Thyroid gland (tissue), 4 donors: ENCODE data around the gene EPB41. TPM values are rescaled to one million over a fixed set of nuclear protein-coding genes. Genes with fewer than 3 reads are reported as not detected.
A peak's percentile ranks its signal among the peaks of the same experiment; 100 is the strongest.
"Not testable (repeated sequence)": the region's sequence is repeated elsewhere in the genome, so short reads cannot be mapped to it uniquely, and the experiment has no call there.

Experiments
- DNase-seq, 2 donors: peaks; one replicate each; pipeline ENCODE4 v3.0.0-alpha.2; 2019
- H3K27ac ChIP-seq, 3 donors: fragments of 200-600 bp; sonication (generic); 1 replicate in 2 of 3; 2 replicates in 1 of 3; pipeline ENCODE4 v1.5.1; 2016 to 2019; ENCODE audit warnings: mild to moderate bottlenecking in 1 of 3, moderate library complexity in 1 of 3
- H3K27me3 ChIP-seq: fragments of 200-600 bp; sonication (generic); one replicate; pipeline ENCODE4 v1.5.1; 2019
- H3K36me3 ChIP-seq, 2 donors: fragments of 200-600 bp; sonication (generic); one replicate each; pipeline ENCODE4 v1.5.1; 2016 to 2019
- H3K4me1 ChIP-seq, 2 donors: fragments of 200-600 bp; sonication (generic); one replicate each; pipeline ENCODE4 v1.5.1; 2017 to 2019
- H3K4me3 ChIP-seq, 3 donors: fragments of 200-600 bp; sonication (generic); replicated peaks in 1 of 3; 1 replicate in 2 of 3; 2 replicates in 1 of 3; pipeline ENCODE4 v1.5.1; 2016; ENCODE audit warnings: mild to moderate bottlenecking in 1 of 3
- H3K9me3 ChIP-seq: fragments of 200-600 bp; sonication (generic); one replicate; pipeline ENCODE4 v1.5.1; 2017
- CTCF ChIP-seq, 6 experiments: fragments of 200-600 bp in 3 of 6; fragments of 450-650 bp in 3 of 6; sonication (generic) in 3 of 6; IDR thresholded peaks; one replicate each; pipeline ENCODE4 v1.5.1; 2016 to 2019; ENCODE audit warnings: antibody characterized with exemption in 6 of 6, mild to moderate bottlenecking in 2 of 6, inconsistent platforms in 1 of 6, moderate library complexity in 1 of 6
- POLR2A ChIP-seq, 2 donors: fragments of 450-650 bp; IDR thresholded peaks; one replicate each; pipeline ENCODE4 v1.6.1; 2017; ENCODE audit warnings: antibody characterized with exemption in 2 of 2, mild to moderate bottlenecking in 2 of 2, moderate library complexity in 1 of 2
- WGBS, 2 donors: methylation state at CpG; one replicate each; pipeline ENCODE4 v1.1.5; 2017; 5-methylcytosine and 5-hydroxymethylcytosine counted together
- intact Hi-C: fragments of 100-400 bp; cut with DNase I; formaldehyde crosslinking; loops from one replicate; pipeline ENCODE4 v1.15.1; 2023
- total RNA-seq, 4 donors: library from RNA; depleted of rRNA; stranded (reverse); fragments of >200 nt; gene quantifications; one replicate each; pipeline ENCODE4 v1.2.3, GENCODE V29; 2016

EPB41 gene
- total RNA-seq, 4 donors from 2014 or later, result 59.7 to 102 (median 80.2) TPM

- Histone ChIP-seq H3K4me3 (no peak overlapping the region), H3K9me3 (no peaks in the 10 kb centered on the region), H3K27me3 (no peaks in the 10 kb centered on the region), H3K36me3 (no peaks in the 10 kb centered on the region), H3K4me1 (peaks cover 7 to 14% of the 10 kb centered on the region in 2 donors), H3K27ac (no peak overlapping the region)
- no peak for DNase-seq
- intact Hi-C loops, result loop anchor here (5.0 kb wide), 1 partner anchor 52 kb away; the partner anchor contains the start of gene SRSF4
- WGBS, 2 donors, result 89 to 96% methylated on average over 5 of the region's 5 CpGs
- TF ChIP-seq POLR2A (IDR thresholded peaks at IDR 0.05), result no peak
- no peak for TF ChIP-seq CTCF (IDR thresholded peaks at IDR 0.05)
Measured at GRCh38 chr1:29129916-29130315, 215.5 kb downstream of the EPB41 start.

- H3K27ac ChIP-seq, H3K27me3 ChIP-seq, DNase-seq, intact Hi-C loops, H3K36me3 ChIP-seq, H3K4me3 ChIP-seq, H3K9me3 ChIP-seq: not testable (repeated sequence)
- H3K4me1 ChIP-seq, result peaks cover 3 to 13% of the 10 kb centered on the region in 2 donors
- WGBS, 2 donors, result 90 to 99% methylated on average over 2 to 14 of the region's 29 CpGs
Measured at GRCh38 chr1:29131056-29131455, 216.7 kb downstream of the EPB41 start.

GRCh38 chr1:29133861-29134694, 219.7 kb downstream of the EPB41 start:
- no peak overlapping the region for H3K4me3 ChIP-seq
- WGBS, 2 donors, result 69 to 72% methylated on average over 49 to 55 of the region's 55 CpGs
- H3K36me3 ChIP-seq, result no peaks in the 10 kb centered on the region
- no peak for TF ChIP-seq CTCF (IDR thresholded peaks at IDR 0.05)
- TF ChIP-seq POLR2A (IDR thresholded peaks at IDR 0.05), result no peak
- H3K27ac ChIP-seq, result no peak overlapping the region
- no peaks in the 10 kb centered on the region for H3K27me3 ChIP-seq
- DNase-seq, result peak; percentile 18 to 19
- H3K9me3 ChIP-seq, result no peaks in the 10 kb centered on the region
- intact Hi-C loops, result no loop called here
- H3K4me1 ChIP-seq, result peaks cover 3 to 13% of the 10 kb centered on the region in 2 donors

GRCh38 chr1:29134695-29135028, 220.3 kb downstream of the EPB41 start:
- no peak overlapping the region for H3K4me3 ChIP-seq
- H3K4me1 ChIP-seq, result peaks cover 3 to 13% of the 10 kb centered on the region in 2 donors
- no peaks in the 10 kb centered on the region for H3K27me3 ChIP-seq
- intact Hi-C loops, result no loop called here
- TF ChIP-seq CTCF (IDR thresholded peaks at IDR 0.05) (no peak), POLR2A (IDR thresholded peaks at IDR 0.05) (no peak)
- WGBS, 2 donors, result 71 to 87% methylated on average over 10 of the region's 10 CpGs
- no peak for DNase-seq
- H3K9me3 ChIP-seq, result no peaks in the 10 kb centered on the region
- H3K36me3 ChIP-seq, result no peaks in the 10 kb centered on the region
- H3K27ac ChIP-seq, result no peak overlapping the region

GRCh38 chr1:29136391-29136915, 222.1 kb downstream of the EPB41 start:
- no peak overlapping the region for H3K4me3 ChIP-seq
- H3K27me3 ChIP-seq, result no peaks in the 10 kb centered on the region
- TF ChIP-seq CTCF (IDR thresholded peaks at IDR 0.05), result no peak
- no peak for TF ChIP-seq POLR2A (IDR thresholded peaks at IDR 0.05)
- DNase-seq, result no peak
- WGBS, 2 donors, result 56 to 63% methylated on average over 14 of the region's 14 CpGs
- H3K27ac ChIP-seq, result no peak overlapping the region
- peaks cover 3 to 13% of the 10 kb centered on the region in 2 donors for H3K4me1 ChIP-seq
- H3K36me3 ChIP-seq, result no peaks in the 10 kb centered on the region
- H3K9me3 ChIP-seq, result no peaks in the 10 kb centered on the region
- intact Hi-C loops, result no loop called here
